ELR (cell line): ENCODE data around the gene ATF6B.
"Not testable (repeated sequence)": the region's sequence is repeated elsewhere in the genome, so short reads cannot be mapped to it uniquely, and the experiment has no call there.

Experiments
- DNase-seq: peaks from one replicate; pipeline ENCODE4 v3.0.0-alpha.2; 2015; ENCODE audit warnings: low read depth

Gene ATF6B

DNA sequence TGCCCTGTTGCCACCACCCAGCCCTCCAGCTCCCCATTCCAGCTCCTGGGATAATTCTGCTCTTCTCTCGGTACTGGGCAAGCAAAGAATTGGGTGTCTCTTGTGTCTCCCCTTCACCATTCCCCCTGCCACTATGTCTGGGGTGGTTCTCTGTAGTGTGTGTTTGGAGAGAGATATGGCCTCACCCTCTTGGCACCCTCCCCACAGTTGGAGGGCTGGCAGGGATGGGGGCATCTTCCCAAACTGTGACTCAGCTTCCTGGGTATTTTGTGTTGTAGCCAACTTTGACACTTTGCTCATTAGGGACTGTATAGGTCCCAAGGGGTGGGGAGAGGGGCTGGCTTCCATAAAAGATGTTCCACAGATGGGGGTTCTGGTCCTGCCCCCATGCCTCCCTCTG is 20.6 kb downstream of the ATF6B start:
- DNase-seq = no peak

DNA sequence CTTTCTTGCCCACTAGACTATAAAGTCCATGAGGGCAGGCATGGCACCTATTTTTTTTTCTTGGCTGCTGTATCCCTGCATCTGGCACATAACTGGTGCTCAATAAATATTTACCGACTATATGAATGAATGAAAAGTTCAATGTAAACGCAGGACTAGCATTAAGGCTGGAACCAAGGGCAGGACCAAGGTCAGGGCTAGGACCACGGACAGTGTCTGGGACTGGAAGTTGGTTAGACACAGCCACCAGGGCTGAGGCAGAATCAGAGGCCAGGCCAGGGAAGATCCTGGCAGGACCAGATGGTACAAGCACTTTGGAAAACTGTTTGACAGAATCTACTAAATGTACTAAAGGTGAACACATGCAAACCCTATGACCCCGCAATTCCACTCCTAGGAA is 22.6 kb downstream of the ATF6B start:
- peak; percentile 53 for DNase-seq

DNA sequence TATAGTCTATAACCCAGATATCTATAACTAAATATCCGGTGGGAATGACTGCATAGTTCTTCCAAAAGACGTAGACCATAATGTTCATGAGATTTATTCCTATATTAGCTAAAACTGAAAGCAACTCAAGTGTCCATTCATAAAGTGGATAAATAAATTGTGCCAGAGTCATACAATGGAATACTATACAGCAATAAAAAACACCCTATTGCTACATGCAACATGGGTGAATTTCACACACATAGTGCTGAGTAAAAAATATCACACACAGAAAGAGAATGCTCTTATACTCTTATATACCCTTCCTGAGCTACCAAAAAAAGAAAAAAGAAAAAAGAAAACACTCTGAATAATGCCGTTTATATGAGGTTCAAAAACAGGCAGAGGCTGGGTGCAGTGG is 25.8 kb downstream of the ATF6B start:
- DNase-seq = no peak

DNA sequence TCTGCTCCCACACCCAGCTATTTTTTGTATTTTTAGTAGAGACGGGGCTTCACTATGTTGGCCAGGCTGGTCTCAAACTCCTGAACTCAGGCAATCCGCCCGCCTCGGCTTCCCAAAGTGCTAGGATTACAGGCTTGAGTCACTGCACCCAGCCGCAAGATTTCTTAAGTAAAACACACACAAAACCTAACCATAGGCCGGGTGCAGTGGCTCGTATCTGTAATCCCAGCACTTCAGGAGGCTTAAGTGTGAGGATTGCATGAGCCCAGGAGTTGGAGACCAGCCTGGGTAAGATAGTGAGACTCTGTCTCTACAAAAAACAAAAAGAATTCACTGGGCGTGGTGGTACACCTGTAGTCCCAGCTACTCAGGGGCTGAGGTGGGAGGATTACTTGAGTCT is 27.8 kb downstream of the ATF6B start:
- not testable (repeated sequence) for DNase-seq

DNA sequence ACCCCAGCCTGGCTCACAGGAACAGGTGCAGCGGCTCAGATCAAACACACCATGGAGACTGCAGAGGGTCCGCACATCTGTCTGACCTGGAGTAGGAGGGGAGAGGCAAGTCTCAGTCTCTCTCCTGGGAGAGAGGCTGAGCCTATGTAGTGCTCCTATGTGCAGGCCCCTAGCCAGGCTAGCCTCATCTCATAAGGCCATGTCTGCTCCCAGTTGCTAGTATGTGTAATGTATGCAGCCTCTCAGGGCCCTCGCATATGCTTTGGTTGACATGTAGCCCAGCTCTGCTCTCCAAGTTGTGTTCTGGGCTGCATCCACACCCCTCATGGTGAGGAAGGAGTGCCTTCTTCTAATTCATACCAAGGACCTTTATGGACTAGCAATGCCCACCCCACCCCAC is 30.7 kb downstream of the ATF6B start:
- no peak for DNase-seq

DNA sequence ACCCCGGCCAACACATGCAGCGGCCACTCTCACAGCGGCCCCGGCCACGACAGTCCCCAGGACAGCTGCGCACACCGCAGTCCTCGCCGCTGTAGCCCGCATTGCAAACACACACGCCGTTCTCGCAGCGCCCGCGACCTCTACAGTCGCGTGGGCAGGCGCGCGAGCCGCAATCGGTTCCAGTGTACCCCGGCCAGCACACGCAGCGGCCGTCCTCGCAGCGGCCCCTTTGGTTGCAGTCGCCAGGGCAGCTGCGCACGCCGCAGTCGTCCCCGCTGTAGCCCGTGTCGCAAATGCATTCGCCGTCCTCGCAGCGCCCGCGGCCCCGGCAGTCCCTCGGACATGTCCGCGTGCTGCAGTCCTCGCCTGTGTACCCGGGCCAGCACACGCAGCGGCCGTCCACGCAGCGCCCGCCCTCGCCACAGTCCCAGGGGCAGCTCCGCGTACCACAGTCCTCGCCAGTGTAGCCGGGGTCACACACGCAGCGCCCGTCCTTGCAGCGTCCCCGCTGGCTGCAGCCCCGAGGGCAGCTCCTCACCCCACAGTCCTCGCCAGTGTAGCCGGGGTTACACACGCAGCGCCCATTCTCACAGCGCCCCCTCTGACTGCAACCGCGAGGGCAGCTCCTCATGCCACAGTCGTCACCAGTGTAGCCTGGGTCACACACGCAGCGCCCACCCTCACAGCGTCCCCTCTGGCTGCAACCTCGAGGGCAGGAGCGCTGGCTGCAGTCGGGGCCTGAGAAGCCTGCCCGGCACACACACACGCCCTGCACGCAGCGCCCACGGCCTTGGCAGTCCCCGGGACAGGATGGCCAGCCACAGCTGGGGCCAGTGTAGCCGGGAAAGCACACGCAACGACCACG is 31.4 kb downstream of the ATF6B start:
- DNase-seq = no peak

DNA sequence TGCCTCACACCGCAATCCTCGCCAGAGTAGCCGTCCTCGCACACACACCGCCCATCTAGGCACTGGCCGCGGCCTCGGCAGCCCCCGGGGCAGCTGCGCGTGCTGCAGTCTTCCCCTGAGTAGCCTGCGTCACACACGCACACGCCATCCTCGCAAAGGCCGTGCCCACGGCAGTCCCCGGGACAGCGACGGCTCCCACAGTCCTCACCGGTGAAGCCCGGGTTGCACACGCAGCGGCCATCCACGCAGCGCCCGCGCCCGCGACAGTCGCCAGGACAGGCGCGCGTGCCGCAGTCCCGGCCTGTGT is 32.0 kb downstream of the ATF6B start:
- no peak for DNase-seq

DNA sequence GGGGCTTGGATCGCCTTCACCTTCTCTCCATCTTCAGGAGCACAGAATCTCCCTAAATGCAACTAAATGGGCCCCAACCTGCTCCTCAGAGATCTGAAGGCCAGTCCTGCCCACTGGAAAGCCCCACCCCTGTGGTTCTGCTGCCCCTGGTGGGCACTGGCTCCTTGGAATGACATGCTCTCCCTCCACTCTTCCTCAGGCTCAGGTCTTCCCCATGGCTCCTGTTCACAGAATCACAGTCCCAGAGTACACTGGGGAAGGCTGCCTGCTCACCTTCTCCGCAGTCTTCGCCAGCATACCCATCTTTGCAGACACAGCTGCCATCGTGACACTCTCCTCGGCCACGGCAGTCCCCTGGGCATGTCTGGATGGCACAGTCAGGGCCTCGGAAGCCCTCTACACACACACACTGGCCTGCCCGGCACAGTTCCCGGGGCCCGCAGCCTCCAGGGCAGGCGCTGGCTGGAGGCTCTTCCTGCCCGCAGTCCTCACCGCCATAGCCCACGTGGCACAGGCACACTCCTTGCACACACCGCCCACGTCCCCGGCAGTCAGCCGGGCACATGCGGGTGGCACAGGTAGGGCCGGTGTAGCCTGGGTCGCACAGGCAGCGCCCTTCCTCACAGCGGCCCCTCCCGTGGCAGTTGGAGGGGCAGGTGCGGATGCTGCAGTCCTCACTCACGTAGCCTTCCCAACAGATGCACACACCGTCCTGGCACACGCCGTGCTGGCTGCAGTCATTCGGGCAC is 32.5 kb downstream of the ATF6B start:
- DNase-seq = no peak

DNA sequence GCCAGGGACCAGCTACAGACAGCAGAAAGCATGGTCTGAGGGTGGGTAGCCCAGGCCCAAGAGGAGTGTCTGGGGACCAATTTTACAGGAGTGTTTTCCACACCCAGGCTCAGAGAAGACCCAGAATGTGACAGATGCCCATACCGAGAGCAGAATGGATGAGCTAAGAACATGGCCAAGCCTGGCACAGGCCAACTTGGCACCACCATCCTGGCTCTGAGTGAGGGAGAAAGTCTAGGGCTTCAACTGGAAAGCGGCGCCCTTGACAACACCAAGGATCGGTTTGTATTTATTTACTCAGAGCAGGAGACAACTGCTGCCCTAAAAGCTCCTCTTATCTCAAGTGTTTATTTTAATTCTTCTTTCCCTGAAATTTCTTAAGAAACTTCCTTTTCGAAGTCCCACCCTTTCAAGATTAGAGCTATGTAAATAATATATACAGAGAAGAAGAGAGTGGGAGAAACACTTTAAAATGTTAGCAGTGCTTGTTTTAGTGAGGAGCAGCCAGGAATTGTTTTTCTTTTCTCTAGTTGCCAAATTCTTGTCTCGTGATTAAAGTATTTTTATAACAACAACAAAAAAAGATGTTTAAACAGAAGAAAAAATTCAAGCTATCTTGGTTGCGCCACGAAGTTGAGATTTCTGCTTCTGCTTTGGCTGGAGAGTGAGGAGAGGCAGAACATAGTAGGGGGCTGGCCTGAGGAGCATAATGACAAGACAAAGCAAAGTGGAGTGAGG is 35.1 kb downstream of the ATF6B start:
- no peak for DNase-seq

DNA sequence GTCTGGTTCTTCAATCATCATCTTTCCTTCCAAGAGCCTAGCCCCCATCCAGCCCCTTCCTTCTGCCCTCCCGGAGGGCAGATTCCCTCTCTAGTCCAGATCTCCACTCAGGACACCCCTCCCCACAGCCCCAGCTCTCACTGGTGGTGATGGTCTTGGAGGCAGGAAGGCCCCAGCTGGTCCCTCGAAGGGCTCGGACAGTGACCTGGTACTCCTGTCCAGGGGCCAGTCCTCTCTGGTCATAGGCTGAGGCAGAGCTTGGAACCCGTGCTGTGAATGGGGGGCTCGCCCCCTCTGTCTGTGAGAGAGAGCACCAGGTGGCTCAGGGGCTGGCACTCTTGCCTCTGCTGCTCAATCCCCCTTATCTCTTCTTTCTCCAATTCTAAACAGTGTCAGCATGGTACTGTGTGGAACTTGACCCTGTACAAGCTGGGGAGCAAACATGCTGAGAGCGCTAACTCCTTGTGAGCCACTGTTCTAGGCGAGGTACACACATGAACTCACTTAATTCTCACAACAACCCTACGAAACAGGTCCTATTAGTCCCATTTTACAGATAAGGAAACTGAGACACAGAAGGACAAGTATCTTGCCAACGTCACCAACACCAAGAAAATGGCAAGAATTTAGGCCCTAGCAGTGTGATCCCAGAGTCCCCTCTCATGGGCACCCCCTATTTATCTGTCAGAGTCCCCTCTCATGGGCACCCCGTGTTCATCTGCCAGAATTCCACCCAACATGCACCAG is 38.8 kb downstream of the ATF6B start:
- DNase-seq = no peak

DNA sequence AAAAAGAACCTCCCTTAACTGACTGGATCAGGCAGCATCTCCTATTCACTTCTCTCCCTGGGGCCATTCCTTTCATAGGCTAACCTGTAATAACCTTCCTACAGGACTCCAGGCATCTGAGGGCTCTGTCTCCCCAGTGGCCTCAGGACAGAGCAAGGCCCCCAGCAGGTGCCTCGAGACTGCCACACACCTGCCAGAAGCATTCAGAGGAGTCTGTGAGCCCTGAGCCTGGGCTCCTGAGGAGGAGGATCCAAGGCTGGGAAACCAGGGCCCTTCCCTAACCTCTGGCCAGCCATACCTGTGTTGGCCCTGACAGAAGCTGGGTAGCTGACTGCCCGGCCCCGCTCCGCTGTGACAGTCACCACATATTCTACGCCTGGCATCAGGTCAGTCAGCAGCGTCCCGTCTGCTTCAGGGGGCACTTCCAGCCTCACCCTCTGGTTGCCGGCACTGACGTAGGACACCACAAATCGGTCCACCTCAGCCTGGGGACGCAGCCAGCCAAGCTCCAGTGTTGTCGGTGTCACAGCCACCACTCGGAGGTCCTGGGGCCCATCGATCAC is 39.5 kb downstream of the ATF6B start:
- DNase-seq = no peak

DNA sequence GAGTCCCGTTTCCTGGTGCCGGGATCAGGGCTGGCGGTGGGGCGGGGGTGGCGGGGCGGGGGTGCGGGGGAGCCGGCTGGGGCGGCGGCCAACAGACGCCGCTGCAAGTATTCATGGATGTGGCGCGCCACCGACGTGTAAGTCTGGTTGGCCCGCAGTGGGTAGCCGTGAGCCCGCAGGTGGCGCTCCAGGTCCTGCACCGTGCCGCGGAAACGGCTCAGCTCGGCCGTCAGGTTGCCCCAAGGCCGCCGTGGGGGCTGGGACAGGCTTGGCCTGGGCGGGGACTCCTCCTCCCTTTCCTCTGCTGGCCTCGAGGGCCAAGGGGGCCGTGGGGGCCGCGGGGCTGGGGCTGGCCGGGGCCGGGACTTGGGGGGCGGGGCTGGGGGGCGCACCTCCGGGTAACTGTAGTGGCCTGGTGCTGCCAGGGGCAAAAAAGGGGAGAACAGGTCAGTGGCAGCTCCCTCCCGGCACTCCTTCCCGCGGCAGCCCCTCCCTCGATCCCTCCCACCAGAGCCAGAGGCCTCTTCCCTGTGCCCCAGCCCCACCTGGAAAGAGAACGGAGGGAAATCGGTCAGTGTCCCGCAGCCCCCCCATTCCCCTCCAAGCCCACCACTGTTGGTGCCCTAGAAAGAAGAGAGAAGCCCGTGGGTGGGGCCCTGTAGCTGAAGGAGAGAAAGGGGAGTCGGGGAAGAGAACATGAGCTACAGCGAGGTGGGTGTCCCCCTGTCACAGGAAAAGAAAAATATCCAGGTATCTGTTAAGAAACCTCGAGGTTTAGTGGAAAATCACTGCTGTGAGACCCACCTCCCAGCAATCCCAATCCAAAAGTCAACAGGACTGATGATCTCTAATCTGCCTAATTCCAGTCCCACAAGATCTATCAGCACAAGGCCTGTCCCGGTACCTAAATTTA is 40.2 kb downstream of the ATF6B start:
- peak; percentile 86 for DNase-seq

DNA sequence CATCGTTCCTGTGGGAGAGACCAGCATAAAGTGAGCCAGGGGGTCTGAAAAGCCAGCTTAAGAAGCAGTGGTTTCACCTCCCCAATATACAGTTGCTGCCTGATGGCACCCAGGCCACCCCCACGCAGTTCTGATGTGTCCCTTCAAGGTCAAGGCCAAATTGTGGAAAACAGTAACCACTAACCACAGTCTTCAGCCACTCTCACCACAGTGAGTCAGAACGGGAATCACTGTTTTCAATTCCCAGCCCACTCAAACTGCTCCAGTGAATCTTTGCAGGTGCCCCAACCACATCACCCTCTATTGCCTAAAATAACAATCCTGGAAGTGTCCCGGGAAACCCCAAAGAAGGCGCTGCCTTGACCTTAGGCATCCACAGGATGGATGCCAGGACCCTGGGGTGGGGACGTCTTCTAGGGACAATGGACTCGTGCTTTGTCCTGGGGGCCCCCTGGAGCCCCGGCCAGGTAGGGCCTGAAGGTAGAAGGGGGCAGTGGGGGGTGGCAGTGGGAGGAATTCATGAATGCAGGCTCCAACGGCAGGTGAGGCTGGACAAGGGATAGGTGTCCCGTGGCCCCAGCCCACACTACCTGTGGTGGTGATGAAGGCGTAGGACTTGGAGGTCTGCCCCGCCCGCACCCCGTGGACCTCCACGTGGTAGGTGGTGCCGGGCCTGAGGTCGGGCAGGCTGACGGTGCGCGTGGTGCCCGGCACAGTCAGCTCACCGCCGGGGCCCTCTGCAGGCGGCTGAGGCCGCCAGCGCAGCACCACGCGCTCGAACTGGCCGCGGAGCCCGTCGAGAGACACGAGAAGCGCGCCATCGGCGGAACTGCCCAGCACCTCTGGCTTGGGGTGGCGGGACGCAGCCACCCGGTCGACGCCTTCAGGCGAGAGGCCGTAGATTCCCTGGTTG is 41.1 kb downstream of the ATF6B start:
- peak; percentile 85 for DNase-seq

DNA sequence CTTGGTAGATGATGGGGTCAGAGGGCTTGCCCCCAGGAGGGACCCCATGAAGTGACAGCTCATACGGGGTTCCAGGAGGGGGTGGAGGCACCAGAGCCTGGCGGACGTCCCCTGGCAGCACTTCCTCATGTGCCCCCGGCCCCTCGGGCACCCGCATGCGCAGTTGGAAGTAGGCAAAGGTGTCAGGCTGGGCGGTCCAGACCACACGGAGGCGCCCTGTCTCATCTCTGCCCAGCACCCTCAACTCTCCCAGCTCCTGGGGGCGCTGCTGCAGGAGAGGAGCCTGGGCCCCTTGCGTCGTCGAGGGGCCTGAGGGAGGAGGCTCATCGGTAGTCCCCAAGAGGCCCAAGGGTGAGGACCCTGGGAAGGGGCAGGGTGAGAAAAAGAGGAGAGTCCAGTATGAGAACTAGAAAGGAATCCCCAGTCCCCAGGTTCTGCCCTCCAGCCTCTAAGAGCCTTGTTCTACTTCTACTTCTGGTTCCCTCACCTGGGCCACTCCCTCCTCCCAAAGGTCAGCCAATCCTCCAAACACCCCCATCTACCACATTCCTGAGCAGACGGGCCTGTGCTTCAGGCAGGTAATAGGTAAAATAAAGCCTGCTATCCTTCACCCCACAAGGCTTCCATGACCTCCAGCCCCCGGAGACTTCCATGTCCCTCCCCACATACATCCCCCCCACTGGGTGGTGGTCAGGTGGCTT is 42.1 kb downstream of the ATF6B start:
- DNase-seq = no peak

DNA sequence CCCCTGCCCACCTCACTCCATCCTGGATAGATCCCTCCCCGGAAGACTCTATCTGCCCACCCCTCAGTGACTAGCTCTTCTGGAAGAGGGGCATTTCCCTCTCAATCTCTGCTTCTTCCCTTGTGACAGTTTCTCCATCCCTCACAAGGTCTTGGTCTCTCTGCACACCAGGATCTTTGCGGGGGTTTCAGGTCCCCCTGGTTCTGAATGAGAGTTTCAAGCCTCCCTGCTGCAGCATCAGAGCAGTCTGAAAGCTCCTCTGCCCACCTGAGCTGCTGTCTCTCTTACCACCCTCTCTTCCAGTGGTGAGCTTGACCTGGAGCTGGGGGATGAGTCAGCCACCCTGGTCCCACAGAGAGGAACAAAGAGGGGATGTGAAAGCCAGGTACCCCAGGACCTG is 43.3 kb downstream of the ATF6B start:
- no peak for DNase-seq

DNA sequence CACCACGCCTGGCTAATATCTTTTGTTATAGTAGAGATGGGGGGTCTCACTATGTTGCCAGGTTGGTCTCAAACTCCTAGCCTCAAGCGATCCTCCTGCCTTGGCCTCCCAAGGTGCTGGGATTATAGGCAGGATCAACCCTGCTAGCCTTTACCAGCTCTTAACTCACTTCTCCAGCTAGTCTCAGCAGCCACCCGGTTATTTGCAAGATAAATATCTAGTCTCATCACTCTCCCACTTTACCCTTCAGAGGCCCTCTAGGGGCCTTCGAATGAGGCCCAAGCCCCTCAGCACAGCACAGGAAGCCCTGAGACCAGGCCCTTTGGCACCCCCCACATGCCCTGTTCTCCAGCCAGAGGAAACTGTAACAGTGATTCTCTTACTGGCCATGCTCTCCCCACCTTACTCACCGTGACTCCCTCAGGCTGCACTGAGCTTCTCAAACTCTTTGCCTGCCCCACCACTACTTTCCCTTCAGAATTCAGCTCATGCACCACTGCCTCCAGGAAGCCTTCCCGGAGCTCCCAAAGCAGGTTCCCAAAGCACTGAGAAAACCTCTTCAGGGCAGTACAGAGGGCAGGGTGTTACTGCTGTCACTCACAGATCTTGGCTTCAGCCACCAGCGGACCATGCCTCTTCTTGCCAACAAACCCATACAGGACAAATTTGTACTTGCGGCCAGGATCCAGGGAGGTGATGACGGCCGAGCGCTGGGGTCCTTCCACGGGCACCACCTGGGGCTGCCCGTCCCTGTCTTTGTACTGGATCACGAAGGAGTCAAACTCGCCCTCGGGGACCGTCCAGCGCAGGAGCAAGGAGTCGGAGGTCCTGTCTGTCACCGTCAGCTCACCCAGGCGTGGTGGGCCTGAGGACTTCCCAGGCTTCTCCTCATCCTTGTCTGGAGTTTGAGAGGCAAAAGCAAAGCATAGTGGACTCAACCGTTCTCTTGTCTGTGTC is 44.0 kb downstream of the ATF6B start:
- no peak for DNase-seq

DNA sequence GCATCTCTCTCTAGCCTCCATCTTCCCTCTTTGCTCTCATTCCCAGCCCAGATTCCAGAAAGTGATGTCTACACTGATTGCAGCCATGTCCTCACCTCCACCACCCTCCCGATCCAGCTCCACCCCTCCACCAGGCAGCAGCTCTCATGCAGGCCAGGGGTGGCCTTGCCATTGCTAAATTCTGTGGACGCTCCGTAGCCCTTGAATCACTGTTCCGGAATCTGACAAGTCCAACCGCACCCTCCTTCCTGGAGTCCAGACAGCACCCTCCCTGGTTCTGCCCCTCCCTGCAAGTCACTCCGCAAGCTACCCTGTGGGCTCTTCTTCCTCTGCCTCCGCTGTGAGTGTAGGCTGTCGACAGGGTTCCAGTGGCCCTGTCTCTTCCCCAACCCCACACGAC is 45.1 kb downstream of the ATF6B start:
- peak; percentile 97 for DNase-seq

DNA sequence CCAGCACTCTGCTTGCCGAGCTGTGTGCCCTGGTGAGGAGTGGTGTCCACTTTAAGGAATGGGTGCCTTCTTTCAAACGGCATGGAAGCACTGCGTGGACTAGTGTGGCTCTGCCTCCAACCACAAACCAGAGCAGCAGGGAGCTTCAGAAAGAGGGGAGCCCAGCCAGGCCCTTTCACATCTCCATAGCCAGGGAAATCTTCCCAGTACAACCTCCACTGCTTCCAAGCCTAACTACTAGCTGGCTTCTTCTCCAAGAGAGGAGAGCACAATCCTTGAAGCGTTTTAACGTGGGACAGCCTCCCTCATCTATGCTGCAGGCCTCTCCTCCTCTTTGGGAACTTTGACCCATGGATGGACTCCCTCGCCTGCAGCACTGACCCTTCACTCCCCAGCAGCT is 45.6 kb downstream of the ATF6B start:
- peak; percentile 23 for DNase-seq
